HG03103 (cell line): ENCODE data around the gene OAF.

Experiments used
- ATAC-seq: cut with Tn5 transposase; IDR thresholded peaks from one replicate; pipeline ENCODE4 v1.9.1; 2021; ENCODE audit warnings: low read depth; ENCODE audit not compliant: unreplicated experiment

Gene OAF

DNA sequence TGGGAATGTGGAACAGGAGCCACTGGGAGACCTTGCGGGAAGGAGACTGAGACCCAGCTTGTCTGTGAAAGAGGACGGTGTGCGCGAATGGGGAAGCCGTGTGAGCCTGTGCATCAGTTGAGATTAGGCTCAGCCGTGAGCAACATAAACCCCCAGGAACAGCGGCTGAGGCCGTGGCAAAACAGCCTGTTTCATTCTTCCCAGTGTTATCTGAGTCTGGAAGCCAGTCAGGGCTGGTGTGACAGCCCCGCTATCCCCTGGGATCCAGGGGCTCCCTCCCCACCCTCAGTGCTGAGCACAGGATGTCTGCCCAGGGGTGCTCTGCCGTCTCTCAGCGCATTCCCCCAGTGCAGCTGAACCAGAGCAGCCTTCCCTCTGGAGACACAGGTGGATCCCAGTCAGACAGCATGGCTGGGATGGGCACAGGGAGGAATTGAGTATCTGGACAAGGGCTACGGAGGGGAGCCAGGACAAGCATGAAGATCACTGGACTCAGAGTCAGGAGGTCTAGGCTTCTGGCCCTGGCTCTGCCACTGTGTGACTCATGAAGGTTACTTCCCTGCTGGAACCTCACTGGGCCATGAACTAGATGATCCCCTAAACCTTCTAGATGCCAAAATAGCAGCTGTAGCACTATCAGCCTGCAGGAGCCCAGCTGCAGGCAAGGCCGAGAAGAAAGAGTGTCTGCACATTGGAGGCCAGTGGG is 8.6 kb downstream of the OAF start:
- ATAC-seq, result no peak

DNA sequence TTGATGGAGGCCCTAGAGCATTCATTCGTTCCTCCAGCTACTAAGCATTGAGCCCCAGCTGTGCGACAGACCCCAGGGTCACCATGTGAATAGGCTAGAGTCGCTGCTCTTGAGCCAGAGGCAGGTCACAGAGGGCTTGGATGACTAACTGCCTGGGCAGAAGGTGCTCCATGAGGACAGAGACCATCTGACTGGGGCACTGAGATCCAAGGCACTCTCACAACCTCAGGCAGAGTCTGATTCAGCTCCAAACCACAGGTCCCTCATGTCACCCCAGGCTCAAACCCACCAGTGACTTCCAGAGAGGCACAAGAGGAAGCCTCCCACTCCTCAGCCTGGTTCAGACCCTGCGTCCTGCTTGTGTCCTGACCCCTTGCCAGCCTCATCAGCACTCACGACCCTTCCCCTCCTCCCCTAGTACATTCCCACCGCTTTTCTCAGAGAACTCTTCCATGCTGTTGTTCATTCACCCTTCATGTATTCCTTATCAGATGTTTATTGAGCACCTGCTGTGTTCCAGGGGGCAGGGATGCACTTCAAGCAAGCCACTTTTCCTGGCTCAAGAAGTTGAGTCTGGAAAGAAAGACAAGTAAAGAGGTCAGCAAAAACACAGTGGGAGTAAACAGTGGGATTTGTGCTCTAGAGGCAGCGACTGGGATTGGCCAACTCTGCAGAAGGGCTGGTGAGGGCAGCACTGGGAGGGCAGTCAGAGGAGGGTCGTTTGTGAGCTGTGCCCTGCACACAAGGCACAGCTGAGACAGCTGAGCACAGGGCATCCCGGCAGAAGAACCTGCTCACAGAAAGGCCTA is 9.3 kb downstream of the OAF start:
- no peak for ATAC-seq

DNA sequence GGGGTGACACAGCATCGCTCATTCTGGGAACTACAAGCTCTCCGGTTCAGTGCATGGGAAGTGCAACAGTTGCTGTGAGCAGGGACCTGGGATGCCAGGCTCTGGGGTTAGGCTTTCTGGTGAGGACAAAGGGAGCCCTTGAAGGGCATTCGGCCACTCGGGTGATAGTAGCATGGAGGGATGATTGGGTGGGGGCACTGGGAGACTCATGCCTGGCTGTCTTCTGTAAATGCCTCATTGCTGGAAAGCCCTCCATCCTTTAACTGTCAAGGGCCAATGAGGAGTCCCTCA is 9.9 kb downstream of the OAF start:
- ATAC-seq, result no peak

DNA sequence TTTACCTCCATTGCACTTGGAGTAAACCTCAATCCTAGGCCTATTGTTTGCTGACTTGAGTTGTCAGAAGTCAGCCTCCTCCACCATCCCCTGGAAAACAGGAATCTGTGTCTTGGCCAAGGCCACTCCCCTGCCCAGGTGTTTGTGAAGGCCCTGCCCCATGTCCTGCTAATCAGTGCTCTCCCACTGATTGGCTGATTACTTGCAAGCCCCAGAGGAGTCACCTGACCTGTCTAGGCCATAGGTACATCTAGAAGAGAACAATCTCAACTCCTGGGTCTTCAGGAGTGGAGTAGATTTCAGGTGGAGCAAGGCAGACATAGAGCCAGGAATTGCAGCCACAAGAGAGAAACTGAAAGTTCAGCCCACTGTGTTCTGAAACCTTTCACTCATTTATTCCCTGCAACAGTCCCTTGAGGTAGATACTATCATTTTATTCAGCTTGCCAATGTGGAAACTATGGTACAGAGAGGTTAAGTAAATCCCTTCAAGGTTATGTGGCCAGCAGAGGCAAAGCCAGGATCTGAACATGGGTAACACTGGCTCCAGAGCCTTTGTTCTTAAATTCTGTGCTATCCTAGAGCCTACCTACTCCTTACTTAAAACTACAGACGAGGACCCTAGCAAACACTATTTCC is 10.4 kb downstream of the OAF start:
- no peak for ATAC-seq

DNA sequence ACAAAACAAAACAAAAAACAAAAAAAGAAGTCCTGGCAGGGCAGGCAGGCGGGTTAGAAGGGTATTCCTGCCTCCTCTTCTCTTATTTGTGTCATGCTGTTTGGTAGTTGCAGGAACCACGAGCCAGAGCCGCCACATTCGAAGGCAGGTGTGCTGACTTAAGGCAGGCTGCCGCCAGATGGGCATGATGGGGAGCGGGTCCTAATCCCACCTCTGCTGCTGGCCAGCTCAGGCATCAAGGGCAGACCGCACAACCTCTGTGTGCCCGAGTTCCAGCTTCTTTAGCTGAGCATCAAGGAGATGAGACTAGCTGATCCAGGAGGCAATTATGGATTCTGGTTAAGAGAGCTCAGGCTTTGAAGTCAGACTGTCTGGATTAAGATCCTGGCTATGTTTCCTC is 12.1 kb downstream of the OAF start:
- ATAC-seq, result no peak

DNA sequence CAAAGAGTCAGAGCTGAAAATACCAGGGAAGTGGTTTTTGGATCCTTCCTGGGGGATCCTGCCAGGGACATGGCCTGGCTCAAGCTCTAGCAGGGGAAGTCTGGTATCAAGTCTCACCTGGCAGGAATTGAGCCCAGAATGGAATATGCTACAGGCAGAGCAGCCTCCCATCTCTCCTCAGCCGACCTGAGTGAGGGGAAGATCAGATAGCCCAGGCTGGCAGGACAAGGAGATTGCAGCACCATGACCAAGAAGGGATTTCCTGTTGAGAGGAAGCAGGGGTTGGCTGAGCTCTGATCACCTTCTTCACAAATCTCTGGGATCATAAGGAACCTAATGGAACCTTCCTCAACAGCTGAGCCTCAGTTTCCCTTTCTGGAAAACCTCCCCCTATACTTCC is 13.0 kb downstream of the OAF start:
- ATAC-seq, result no peak

DNA sequence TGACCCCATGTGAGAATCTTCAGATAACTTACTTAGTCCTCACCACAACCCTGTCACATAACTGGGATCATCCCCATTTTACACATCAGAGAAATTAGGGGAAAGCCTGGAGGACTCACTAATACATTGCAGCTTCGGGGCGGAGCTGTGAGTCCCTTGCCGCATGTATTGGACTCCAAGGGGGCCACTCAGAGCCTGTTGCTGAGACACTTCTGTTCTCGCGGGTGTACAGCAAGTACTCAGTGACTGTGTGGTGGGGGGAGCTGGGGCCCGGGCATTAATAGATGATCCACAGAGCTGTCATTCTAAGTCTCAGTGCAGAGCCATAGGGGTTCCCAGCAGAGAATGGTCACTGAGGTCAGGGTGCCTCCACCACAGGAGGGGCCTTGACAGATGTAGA is 13.5 kb downstream of the OAF start:
- ATAC-seq, result no peak

DNA sequence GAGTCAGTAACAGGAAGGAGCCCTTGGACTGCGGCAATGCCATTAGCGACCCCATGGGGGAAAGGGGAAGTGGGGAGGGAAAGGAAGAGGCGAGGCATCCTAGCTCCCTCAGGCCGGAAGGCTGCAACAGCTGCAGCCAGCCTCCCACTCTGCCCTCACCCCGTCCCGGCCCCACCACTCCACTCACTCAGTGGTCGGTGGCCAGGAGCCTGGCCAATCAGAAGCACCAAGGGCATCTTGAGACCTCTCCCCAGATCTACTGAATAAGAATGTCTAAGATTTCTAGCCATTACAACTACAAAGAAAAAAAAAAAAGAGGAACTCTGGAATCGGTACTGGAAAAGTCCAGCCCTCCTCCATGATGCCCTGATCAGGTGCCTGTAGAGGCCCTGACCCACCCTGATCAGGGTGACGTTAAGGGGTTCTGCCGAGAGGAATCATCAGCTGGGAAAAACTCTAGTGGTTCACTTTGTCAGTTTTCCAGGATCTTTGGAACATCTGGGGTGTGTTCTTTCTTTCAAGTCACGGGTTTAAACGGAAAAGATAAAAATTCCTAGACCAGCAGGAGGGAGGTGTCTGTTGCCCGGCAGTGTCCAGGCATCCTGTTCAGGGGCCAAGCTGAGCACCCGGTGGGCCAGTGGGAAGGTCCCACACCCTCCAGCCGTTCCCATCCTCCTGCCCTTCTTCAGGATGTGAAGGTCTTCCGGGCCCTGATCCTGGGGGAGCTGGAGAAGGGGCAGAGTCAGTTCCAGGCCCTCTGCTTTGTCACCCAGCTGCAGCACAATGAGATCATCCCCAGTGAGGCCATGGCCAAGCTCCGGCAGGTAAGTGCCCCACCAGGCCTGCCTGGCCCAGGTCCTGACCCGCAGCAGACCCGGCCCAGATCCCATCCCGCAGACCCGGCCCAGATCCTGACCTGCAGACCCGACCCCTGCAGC is 14.4 kb downstream of the OAF start:
- no peak for ATAC-seq

DNA sequence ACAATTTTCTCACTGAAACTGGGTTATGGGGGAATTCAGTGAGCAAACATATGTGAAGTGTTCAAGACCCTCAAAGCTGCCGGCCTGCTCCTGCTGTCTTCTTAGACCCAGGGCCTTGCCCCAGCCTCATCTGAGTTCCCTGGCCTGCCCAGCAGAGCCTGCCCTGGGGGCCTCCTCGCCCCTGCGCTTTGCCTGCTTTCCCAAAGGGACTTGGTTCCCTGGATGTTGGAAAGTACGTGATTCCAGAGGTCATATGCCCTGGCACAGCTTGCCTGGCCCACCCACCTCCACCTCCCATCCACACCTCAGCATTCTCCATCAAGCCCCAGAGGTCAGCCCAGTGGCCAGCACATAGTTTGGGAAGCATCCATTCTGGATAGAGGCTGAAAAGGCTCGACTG is 15.4 kb downstream of the OAF start:
- ATAC-seq, result no peak

DNA sequence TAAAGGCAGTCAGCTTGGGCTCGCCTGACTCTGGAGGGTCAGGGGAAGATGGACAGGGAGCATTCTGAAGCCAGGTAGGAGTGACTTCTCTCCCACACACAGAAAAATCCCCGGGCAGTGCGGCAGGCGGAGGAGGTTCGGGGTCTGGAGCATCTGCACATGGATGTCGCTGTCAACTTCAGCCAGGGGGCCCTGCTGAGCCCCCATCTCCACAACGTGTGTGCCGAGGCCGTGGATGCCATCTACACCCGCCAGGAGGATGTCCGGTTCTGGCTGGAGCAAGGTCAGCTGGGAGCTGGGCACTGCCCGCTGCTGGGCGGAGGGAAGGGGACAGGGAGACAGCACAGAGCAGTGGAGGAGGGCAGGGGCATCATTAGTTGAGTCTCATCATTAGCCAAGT is 15.9 kb downstream of the OAF start:
- ATAC-seq, result no peak

DNA sequence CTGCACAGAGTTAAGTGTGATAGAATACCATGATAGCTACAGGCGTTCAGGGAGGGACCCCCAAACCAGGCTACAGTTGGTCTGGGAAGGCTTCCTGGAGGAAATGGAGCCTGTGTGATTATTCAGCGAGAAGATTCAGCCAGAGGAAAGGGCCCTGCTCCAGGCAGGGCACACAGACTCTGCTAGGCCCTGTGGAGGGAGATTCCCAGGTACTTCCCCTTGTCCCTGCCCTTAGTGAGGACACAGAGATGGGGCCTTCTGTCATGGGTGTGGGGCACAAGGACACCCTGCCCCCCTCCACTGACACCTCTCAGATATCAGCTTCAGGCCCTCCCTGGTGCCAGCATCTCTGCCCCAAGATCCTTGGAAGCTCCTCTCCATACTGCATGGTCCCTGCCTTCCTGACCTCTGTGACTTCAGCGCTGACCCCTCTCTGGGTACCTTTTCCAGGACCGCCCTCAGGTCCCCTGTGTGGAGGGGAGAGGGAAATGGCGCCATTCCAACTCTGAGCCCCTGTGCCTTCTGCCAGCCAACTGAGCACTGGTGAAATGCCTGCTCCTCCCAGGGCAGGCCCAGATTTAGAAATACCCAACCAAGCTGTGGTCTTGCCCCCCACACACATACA is 16.5 kb downstream of the OAF start:
- ATAC-seq, result no peak

DNA sequence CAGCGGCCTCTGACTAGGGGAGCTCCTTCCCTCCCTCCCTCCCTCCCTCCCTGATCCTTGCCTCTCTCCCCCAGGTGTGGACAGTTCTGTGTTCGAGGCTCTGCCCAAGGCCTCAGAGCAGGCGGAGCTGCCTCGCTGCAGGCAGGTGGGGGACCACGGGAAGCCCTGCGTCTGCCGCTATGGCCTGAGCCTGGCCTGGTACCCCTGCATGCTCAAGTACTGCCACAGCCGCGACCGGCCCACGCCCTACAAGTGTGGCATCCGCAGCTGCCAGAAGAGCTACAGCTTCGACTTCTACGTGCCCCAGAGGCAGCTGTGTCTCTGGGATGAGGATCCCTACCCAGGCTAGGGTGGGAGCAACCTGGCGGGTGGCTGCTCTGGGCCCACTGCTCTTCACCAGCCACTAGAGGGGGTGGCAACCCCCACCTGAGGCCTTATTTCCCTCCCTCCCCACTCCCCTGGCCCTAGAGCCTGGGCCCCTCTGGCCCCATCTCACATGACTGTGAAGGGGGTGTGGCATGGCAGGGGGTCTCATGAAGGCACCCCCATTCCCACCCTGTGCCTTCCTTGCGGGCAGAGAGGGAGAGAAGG is 18.1 kb downstream of the OAF start:
- no peak for ATAC-seq

DNA sequence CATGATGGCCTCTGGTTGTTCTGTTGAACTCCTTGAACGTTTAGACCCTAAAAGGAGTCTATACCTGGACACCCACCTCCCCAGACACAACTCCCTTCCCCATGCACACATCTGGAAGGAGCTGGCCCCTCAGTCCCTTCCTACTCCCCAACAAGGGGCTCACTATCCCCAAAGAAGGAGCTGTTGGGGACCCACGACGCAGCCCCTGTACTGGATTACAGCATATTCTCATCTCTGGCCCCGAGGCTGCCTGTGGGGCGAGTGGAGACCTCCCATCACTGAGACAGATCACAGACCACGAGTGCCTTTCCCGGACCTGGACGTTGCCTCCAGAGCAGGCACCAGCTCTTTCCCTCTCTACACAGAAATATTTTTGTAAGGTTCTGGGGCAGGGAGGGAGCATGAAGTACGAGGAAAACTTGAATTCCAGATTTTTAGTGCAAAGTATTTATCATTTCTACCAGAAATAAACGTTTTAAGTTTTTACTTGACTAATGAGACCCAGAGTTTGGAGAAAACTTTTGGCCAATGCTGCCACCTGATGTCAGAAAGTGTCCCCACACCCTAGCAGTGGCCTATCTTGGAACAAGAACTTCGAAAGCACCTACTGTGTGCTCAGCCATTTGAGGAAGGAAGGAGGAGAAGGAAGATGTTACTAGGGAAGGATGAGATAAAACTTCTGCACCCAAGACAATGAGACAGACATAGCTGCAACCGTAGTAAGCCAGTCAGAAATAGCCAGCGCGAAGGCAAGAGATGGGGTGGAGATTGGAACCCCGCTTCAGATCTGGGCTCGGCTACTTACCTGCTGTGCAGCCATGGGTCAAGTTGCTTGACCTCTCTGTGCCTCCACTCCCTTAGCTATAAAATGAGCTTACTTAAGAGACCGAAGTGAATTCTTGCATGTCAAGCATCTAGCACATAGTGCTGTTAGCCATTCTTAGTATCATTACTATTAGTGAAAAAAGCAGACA is 18.9 kb downstream of the OAF start:
- no peak for ATAC-seq

DNA sequence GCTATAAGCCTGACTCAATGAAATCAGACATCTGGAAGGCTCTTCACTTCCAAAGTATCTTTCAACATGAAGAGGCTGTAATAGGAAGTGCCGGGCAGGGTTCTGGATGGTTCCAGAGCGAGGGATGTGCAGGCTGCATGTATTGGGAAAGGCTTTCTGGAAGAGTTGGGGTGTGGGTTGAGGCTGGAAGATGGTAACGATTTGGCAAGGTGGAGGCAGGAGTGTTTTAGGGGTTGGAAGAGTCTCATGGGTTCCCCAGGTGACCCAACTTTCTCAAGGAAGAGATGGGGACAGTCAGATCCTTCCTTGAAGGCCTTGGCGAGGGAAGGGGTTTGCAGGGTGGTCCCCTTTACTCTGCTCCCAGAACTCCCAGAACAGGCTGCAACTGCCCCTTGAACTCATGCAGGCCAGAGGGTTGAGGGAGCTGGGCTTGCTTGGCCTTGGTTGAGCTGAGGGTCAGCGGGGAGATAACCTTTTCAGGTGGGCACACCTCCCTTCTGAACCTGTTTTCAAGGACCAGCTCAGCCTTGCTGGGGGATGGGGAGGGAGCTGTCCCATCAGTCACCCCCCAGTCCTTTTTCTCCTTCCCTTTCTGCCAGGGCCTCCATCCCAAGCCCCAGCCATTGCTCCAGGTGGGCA is 19.7 kb downstream of the OAF start:
- no peak for ATAC-seq

DNA sequence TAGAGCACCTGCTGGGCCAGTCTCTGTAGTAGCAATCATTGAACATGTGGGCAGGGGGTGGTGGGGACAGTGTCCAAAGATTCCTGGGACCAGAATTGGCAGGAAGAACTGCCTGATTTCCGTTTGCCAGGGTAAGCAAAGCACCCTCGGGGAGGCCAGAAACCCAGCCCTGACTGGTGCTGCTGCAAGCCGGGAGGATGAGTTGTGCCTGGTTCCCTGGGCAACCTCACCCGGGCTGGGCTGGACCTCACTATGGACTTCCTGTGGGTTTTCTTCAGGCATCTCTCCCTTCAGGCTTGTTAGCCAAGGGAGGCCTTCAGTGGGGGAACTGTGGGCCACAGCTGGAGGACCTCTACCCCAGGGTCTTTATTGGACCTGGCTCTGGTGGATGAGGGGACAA is 21.1 kb downstream of the OAF start:
- ATAC-seq, result no peak

DNA sequence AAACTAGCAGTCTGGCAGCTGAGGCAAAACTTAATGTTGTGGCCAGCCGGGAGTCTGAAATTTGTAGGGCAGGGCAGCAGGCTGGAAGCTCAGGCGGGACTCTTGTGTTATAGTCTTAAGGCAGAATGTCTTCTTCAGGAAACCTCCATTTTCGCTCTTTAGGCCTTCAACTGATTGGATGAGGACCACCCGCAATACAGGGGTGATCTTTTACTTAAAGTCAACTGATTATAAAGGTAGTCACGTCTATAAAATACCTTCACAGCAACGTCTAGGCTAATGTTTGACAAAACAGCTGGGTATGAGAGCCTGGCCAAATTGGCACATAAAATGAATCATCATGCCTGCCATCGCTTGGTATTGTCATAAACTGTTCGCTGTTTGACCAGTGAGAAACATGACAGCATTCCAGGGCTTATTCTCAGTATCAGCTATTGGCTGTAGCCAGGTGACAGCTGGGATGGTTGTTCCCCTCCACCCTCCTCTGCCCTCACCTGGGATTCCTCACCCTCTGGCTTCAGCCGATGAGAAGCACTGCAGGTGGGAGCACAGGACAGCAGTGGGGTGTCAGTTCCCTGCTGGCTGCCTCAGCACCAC is 22.5 kb downstream of the OAF start:
- no peak for ATAC-seq

DNA sequence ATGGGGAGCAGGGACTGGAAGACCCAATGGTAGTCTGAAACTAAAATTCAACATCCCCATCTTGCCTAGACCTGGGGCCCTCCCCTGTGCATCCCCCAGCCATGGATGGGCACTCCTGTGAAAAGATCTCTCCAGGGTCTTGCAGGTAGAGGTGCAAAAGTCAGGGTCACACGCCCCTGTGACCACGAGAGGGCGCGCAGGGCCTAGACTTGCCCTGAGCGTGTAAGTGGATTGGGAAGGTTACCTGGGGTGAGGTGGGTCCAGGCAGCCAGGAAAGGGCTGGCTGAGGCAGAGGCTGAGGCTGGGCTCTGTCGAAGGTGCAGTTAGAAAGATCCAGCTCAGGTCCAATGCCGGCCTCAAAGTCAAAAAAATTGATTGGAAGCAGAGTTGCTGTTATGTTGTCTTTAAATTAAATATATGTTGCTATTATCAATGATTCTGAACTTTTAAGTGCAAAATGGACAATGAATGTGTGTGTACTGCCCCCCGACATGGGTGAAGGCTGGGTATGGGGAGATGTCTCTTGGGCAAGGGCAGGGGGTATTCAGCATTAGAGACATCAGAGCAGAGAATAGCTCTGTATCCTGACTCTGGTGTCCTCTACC is 24.3 kb downstream of the OAF start:
- no peak for ATAC-seq
